Stimulated activated naive CD4-positive, alpha-beta T cell (primary cell): ENCODE measurements around the gene MARCHF7.
"Not testable (repeated sequence)": the region's sequence is repeated elsewhere in the genome, so short reads cannot be mapped to it uniquely, and the experiment has no call there.

Experiments used
- DNase-seq, 6 experiments: peaks; one replicate each; lab custom pipeline; 2025; lab: John Stamatoyannopoulos, UW

Gene MARCHF7

DNA sequence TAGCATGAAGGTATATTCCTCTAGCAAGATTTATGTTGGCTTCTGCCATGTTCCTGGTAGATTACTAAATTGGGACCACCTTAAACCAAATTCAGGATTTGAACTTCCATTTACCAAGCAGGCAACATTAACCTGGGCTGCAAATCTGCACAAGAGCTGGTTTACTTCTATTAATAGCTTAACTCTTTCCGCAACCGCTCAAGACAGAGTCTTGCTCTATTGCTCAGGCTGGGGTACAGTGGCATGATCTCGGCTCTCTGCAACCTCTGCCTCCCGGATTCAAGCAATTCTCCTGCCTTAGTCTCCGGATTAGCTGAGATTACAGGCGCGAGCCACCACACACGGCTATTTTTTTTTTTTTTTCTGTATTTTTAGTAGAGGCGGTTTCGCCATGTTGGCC, 8.4 kb downstream of the MARCHF7 start:
- DNase-seq: no peak

DNA sequence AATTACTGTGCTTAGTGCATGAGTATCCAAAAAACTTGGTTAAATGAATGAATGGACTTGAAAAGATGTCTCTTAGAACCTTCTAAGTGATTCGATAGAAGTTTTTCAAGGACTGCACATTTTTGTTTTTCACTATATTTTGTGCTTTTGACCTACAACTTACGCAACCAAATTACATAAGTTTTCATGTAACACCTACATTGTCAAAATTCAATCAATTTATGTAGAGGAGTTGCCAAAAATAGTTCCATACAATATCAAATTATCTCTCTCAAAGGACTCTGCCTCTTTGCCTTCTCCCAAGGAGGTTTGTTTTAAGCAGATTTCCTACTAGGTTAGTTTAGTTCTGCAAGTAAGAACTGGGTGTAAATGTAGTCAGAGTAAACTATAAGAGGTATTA, 10.3 kb downstream of the MARCHF7 start:
- DNase-seq: no peak

DNA sequence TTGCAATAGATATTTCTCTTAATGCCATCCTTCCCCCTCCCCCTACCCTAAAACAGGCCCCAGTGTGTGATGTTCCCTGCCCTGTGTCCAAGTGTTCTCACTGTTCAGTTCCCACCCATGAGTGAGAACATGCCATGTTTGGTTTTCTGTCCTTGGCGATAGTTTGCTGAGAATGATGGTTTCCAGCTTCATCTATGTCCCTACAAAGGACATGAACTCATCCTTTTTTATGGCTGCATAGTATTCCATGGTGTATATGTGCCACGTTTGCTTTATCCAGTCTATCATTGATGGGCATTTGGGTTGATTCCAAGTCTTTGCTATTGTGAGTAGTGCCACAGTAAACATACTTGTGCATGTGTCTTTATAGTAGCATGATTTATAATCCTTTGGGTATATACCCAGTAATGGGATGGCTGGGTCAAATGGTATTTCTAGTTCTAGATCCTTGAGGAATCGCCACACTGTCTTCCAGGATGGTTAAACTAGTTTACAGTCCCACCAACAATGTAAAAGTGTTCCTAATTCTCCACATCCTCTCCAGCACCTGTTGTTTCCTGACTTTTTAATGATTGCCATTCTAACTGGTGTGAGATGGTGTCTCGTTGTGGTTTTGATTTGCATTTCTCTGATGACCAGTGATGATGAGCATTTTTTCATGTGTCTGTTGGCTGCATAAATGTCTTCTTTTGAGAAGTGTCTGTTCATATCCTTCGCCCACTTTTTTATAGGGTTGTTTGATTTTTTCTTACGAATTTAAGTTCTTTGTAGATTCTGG, 12.7 kb downstream of the MARCHF7 start:
- DNase-seq: not testable (repeated sequence)

DNA sequence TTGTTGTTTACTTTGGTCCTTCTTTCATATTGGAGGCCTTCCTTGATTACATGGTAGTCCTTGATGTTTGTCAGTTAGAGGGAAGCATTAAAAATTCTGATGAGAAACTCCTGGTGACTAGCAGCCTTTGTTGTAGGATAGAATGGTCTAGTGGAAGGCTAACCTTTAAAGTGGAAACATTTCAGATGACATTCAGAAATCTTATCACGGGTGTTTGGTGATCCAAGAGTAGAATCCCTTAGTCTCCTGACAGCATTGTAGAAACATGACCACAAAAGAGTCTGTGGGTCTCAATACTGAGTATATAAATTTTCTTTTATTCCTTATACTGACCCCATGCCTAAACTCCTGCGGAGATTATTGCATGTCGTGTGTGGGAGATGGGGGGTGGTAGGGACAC, 13.4 kb downstream of the MARCHF7 start:
- DNase-seq: no peak

DNA sequence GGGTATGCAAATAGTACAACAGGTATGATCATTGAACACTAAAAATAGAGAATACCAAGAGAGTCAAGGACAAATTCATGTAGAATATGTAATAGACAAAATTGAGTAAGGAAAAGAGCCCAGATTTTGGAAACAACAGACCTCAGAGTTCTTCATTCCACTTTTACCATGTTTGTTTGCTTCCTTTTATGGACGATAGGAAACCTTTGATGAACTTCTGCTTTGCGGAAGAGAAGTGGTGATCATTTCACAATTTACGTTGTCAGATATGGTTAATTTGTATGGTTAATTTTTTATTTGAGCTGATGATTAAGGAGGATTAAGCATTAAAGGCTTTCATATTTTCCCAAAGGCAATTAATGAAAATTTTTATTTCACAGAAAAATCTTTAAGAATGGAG, 16.3 kb downstream of the MARCHF7 start:
- no peak for DNase-seq

DNA sequence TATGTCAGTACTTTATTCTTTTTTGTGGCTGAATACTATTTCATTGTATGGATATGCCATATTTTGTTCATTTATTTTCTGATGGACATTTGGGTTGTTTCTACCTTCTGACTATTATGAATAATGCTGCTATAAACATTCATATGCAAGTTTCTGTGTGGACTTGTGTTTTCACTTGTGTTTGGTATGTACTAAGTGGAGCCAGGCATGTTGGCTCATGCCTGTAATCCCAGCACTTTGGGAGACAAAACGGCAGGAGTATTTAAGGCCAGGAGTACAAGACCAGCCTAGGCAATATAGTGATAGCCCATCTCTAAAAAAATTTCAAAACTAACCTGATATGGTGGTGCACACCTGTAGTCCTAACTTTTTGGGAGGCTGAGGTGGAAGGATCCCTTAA, 23.3 kb downstream of the MARCHF7 start:
- no peak for DNase-seq

DNA sequence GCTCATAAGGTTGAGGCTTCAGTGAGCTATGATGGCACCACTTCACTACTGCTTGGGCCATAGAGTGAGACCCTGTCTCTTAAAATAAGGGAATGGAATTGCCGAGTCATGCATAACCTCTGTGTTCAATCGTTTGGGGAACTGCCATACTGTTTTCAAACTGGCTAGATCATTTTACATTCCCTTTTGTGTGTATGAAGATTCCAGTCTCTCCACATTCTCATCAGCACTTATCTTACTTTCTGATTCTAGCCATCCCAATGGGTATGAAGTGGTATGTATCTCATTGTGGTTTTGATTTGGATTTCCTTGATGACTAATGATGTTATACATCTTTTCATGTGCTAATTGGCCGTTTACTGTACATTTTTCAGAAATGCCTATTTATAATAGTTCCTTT, 23.7 kb downstream of the MARCHF7 start:
- DNase-seq: no peak

DNA sequence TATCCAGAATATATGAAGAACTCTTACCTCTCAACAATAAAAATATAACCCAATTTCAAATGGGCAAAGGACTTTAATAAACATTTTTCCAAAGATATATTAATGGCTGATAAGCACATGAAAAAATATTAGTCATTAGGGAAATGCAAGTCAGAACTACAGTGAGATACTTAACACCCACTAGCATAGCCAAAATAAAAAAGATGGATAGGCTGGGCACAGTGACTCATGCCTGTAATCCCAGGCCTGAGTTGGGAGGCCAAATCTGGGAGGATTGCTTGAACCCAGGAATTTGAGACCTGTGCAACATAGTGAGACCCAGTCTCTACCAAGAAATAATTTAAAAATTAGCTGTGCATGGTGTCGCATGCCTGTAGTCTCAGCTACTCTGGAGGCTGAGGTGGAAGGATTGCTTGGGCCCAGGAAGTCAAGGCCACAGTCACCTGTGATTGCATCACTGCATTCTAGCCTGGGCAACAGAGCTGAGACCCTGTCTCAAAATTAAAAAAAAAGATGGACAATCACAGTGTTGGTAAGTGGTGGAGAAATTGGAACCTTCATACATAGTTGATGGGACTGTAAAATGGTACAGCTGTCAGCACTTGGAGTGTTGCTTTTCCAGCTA, 25.1 kb downstream of the MARCHF7 start:
- DNase-seq: no peak

DNA sequence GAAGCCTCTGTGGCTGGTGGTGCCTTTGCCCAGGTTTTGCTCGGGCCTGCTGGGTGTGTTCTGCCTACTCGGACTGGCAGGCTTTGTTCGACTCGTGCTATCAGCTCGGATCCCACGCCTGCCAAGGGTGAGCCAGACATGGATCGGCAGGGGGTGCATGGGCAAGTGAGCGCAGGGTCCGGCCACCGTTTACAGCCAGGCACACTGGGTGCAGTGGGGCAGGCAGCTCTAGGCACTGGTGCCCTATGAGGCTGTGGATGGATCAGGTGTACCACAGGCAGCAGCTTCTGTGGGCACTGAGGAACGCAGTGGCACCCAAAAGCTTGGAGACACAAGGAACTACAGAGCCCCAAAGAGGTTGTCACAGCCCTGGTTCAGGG, 25.6 kb downstream of the MARCHF7 start:
- no peak for DNase-seq

DNA sequence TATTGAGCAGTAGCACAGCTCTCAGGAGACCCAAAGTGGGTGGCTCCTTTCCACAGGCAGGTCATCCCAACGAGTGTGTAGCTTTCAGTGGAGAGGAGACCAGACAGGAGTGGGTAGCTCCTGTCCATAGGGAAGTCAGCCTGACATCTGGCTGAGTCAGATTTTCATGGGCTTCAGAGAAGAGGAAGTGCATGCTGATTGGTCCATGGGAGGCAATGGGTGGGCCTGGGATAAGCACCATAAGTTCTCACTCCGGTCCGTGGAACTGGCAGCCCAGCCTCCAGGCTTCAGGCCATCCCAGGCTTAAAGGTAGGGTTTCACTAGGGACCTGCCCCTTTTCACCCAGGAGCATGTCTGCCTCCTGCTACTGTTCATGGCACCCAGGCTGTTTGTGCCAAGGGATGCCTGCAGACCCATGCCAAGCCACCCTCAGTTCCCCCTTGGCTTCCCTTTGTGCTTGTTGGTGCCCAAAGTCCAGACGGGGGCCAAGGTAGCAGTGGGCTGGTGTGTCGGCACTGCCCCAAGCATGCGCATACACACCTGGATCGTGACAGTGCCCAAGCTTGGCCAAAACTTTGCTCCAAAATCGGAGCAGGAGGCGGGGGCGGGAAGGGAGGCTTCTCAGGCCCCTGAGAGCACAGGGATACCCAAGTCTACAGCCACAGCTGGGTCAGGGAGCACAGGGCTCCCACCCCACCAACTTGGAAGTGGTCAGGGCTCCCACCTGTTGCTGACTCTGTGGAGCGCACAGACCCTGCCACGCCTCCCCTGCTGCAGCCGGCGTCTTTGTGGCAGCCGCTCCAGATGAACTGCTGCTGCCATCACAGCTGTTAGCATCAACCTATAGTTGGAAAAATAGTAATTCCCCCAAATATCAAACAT, 26.4 kb downstream of the MARCHF7 start:
- no peak for DNase-seq

DNA sequence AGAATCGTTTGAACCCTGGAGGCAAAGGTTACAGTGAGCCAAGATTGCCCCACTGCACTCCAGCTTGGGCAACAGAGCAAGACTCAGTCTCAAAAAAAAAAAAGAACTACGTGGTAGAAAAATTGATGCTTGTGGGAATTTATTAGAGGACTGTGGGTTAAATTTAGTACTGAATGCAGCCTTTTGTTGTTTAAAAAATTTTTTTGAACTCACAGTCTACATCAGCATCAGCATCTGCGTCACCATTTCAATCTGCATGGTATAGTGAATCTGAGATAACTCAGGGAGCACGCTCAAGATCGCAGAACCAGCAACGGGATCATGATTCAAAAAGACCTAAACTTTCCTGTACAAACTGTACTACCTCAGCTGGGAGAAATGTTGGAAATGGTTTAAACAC, 30.5 kb downstream of the MARCHF7 start:
- no peak for DNase-seq

DNA sequence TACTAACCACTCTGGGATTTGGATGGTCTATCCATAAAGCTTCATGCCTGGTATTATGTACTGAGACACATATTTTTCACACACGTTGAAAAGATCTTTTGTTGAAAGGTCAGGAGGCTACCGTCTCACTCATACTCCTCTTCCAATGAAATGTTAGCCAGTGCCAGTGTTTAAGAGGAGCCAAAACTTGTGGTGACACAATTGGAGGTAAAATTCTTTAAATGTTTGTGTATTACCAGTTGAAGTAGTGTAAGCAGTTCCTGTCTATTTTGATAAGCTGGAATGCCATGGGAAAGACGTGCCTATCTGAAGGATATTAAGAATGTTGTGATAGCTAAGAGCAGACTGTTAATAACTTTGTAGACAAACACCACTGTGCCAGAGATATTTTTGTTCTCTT, 32.1 kb downstream of the MARCHF7 start:
- DNase-seq: no peak

DNA sequence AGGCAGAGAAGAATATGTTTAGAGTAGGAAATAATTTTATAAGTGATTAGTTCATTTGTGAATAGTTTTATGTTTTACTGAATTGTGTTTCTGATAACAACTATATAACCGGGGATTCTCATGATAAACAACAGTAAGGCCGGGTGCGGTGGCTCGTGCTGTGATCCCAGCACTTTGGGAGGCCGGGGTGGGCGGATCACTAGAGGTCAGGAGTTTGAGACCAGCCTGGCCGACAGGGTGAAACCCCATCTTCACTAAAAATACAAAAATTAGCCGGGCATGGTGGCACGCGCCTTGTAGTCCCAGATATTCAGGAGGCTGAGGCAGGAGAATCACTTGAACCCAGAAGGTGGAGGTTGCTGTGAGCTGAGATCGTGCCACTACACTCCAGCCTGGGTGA, 32.9 kb downstream of the MARCHF7 start:
- not testable (repeated sequence) for DNase-seq

DNA sequence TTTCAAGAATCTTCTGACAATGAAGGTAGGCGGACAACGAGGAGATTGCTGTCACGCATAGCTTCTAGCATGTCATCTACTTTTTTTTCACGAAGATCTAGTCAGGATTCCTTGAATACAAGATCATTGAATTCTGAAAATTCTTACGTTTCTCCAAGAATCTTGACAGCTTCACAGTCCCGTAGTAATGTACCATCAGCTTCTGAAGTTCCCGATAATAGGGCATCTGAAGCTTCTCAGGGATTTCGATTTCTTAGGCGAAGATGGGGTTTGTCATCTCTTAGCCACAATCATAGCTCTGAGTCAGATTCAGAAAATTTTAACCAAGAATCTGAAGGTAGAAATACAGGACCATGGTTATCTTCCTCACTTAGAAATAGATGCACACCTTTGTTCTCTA, 35.8 kb downstream of the MARCHF7 start:
- no peak for DNase-seq

DNA sequence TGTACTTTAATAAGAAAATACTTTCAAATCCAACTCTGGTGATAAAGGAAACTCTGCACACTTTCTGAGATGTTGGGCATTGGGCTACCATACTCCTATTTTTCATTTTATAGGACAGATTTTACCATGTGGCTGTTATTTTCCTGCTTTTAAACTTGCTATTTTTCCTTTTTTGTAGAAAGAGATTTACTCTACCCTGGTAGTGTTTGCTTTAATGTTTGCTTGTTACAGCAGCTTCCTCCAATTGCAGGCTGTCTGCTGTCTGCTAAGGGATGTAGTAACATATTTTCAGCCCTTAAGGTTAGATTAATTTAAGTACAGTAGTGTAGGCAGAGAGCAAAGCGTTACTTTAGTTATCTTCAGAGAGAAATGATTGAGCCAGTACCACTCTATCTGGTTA, 38.6 kb downstream of the MARCHF7 start:
- no peak for DNase-seq

DNA sequence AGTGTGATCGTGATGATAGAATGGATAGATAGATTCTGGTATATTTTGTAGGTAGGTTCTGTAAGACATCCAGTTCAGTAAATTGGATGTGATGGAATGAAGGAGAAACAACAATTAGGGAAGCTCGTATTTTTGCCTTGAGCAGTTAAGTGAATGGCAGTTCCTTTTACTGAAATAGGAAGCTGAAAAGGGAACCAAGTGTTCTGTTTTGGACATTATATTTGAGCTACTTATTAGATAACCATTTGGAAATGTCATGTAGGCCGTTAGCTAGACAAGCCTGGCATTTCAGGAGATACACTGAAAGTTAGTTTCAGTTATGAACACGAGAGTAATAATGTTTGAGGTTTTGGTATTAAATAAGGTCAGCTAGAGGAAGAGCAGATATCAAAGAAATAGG, 41.5 kb downstream of the MARCHF7 start:
- DNase-seq: no peak

DNA sequence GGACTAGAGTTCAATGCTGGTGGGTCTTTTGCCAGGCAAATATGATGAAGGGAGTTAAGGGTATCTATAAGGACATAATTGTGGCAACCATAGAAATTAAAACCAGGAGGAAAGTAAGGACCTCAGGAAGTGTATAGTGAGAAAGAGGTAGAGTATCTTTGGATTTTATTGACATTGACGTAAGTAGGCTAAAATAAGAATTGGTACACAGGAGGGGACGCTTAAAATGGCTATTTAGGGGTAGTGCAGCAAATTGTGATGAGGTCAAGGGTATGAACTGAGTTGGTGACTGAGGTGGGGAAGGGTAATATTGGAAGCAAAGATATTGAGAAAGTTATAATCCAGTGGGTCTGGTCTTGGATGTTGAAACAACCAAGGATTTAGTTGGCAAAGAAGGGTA, 42.7 kb downstream of the MARCHF7 start:
- DNase-seq: no peak

DNA sequence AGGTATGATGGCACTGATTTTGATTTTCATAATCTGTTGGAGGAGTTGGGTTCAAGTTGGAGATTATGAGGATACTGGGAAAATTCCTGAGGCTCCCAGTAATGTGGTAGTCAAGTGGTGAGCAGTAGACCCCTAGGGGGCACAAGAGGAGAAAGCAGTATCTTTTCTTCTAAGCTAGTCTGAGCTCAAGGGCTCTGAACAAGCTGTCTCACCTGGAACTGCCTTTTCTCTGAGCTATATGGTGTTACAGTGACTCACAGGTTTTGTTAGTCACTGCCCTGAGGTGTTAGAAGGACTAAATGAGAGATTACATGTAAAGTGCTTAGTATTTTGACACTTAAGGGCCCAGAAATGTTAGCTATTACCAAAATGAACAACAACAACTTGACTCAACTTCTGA, 43.5 kb downstream of the MARCHF7 start:
- DNase-seq: no peak

DNA sequence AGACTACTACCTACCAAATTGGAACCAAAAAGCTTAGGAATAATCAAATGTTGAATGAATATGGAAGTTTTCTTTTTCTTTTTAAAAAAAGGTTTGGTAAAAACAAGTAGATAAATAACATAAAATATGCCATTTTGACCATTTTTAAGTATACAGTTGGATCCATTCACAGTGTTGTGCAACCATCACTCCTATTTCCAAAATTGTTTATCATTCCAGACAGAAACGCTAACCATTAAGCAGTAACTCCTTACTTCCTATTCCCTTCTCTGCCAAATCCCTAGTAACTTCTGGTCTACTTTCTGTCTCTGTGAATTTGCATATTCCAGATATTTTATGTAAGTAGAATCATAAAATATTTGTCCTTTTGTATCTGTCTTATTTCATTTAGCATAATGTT, 45.9 kb downstream of the MARCHF7 start:
- DNase-seq: no peak

DNA sequence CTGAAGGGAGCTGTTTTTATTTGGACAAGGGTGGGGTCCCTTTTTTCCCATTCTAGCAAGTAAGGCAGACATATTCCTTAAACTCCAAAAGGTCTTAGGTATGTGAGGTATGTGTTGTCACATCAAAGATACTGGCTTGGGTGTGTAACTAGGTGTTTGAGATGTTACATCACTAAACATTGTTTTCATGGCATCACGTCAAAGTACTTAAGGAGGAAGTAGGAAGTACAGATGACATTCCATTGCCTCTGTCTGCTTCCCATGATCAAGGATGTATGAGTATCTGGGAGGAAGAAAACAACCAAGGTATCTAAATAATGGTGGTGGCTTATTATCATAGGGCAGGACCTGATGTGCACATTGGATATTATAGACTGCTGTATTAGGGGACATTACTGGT, 46.4 kb downstream of the MARCHF7 start:
- DNase-seq: no peak

DNA sequence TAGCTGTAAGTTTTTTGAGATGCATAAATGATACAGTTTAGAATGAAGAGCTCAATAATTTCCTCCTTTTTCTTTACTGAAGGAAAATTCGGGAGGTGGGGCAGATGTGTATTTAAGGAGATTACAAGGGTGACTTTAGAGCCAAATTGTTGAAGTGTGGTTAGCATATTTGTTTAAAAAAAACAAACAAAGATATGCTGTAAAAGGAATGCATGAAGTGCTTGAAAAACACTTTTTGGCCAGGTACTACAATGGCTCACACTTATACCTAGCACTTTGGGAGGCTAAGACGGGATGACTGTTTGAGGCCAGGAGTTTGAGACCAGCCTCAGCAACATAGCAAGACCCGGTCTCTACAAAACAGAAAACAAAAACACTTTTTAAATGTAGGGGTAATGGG, 47.3 kb downstream of the MARCHF7 start:
- no peak for DNase-seq

DNA sequence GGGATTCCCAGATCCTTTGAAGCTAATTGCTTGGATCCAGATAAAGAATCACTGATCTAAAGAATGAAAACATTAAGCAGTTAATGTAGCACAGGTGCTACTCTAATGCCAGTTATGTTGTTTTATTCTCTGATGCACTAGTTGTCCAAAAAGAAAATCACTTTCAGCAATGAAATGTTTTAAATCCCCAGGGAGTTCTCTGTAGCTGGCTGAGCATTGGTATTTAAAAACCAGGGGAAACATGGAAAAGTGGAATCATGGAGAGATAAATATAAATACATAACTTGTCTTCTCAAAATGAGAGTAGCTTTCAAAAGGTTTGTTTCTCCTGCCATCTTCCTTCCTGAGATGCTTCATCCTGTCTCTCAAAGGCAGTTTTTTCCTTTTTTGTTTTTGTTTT, 48.0 kb downstream of the MARCHF7 start:
- DNase-seq: no peak

DNA sequence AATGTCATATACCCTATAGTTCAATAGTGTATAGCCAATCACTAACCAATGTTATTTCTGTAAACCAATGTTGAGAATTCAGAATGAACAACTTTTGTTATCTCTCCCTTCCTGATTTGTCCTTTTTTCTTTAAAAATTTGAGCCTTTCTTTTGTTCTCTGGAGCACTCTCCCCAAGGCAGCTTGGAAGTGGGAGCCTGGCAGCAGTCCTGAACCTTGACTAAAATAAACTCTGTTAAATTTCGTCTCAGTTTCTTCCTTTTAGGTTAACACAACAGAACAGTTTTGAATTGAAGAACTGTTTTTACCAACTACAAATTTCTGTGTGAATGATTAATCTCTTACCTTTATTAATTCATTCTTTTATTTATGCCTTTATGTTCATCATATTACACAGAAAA, 49.8 kb downstream of the MARCHF7 start:
- no peak for DNase-seq
